Islet precursor cell (in vitro differentiated cells): ENCODE results near the gene TBC1D25.

ENCODE experiments used
- DNase-seq: peaks from one replicate; pipeline ENCODE4 v3.0.0-alpha.2; 2018

The TBC1D25 gene

GRCh38 chrX:48606091-48606490 is 66.6 kb downstream of the TBC1D25 start:
- DNase-seq, result no peak

- DNase-seq, result no peak
These were observed 72.2 kb downstream of the TBC1D25 start for GRCh38 chrX:48611703-48612102.
